GM18502 (cell line): ENCODE data around the gene GJB4.
"Not testable (repeated sequence)": the region's sequence is repeated elsewhere in the genome, so short reads cannot be mapped to it uniquely, and the experiment has no call there.

Experiments used
- ATAC-seq: cut with Tn5 transposase; IDR thresholded peaks from one replicate; pipeline ENCODE4 v1.9.1; 2021; ENCODE audit warnings: mild to moderate bottlenecking; ENCODE audit not compliant: unreplicated experiment, poor library complexity

Gene GJB4

DNA sequence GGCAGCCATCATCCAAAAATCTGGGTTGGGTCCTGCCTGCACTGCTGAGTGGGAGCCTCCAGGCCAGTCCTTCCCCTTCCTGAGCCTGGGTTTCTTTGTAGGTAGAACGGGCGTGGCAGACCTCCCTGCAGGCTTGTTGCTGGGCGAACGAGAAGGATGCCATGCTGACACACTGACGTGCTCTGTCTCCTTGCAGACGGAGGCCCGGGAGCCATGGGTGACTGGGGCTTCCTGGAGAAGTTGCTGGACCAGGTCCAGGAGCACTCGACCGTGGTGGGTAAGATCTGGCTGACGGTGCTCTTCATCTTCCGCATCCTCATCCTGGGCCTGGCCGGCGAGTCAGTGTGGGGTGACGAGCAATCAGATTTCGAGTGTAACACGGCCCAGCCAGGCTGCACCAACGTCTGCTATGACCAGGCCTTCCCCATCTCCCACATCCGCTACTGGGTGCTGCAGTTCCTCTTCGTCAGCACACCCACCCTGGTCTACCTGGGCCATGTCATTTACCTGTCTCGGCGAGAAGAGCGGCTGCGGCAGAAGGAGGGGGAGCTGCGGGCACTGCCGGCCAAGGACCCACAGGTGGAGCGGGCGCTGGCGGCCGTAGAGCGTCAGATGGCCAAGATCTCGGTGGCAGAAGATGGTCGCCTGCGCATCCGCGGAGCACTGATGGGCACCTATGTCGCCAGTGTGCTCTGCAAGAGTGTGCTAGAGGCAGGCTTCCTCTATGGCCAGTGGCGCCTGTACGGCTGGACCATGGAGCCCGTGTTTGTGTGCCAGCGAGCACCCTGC lies 34.7 kb downstream of the GJB4 start:
- ATAC-seq, result no peak

DNA sequence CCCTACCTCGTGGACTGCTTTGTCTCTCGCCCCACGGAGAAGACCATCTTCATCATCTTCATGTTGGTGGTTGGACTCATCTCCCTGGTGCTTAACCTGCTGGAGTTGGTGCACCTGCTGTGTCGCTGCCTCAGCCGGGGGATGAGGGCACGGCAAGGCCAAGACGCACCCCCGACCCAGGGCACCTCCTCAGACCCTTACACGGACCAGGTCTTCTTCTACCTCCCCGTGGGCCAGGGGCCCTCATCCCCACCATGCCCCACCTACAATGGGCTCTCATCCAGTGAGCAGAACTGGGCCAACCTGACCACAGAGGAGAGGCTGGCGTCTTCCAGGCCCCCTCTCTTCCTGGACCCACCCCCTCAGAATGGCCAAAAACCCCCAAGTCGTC lies 35.2 kb downstream of the GJB4 start:
- no peak for ATAC-seq

DNA sequence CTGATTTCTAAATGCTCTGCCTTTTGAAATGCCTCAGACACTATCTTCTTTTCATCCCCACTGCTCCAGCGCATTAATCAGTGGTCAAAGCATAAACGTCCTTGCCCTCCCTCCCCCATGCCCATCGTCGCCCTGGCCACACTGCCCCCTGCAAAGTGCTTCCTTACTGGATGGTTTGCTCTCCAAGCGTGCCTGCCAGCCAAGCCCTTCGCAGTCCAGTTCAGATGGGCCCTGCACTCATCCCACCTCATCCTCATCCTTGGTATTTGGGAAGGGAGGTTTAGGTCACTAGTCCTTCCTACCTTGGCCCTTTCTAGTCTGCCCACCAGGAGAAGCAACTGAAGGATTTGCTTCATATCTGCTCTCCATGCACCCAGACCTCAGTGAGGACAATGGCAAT lies 36.4 kb downstream of the GJB4 start:
- no peak for ATAC-seq

DNA sequence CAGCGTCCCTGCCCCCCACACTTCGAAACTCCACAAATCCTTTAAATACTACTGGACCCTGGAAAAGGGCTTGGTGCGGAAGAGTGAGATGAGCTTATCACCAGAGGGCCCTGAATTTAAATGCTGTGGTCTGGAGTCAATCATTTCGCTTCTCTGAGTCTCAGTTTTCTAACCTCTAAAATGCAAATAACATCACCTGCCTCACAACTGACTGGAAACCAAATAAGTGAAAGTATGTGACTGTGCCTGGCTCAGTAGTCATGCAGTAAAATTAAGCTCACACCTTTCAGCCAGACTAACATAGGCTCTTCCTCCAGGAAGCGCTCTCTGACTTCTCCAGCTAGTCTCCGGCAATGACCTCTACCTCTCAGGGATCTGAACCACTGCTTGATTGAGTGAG lies 37.5 kb downstream of the GJB4 start:
- no peak for ATAC-seq

DNA sequence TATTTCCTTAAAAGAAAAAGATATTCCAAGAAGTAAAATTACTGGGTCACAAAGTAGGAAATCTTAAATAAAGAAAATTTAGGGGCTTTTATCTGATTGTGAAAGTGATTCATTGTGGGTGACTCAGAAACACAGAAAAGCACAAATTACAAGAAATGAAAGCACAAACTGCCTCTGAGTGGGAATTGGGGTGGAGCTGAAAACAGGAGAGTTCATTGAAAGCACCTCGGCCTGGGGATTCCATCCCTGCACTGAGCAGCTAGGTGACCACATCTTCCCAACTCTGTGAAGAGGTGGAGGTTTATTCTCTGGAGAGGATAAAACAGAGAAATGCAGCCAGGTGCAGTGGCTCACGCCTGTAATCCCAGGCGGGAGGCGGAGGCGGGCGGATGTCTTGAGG lies 40.7 kb downstream of the GJB4 start:
- no peak for ATAC-seq

DNA sequence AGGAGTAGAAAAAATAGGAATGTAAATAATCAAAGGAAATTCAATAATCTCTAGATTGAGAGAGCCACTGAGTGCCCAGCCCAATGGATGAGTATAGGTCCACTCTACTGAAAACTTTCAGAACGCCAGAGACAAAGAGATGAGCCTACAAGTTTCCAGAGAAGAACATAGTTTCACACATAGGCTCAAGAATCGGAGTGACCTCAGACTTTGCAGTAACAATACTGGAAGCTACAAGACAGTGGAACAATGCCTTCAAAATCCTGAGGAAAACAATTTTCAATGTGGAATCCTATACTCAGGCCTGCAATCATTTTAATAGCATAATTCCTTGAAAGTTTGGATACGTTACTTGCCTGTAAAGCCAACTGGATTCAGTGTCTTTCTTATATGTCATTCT lies 44.2 kb downstream of the GJB4 start:
- no peak for ATAC-seq

DNA sequence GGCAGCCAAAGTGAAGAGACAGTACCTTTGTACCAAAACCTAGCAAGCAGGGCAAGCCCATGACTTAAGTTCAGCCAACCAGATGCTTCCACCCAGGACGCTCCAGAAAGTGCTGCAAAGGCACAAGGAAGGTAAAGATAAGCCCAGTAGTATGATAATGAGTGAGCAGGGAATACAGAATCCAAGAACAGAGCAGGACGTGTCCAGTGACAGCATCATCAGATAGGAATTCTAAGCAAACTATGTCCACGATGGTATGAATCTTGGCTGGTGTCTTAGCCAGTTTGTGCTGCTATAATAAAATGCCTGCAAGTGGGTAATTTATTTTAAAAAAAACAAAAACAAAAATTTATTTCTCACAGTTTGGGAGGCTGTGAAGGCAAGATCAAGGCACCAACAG lies 46.9 kb downstream of the GJB4 start:
- no peak for ATAC-seq

DNA sequence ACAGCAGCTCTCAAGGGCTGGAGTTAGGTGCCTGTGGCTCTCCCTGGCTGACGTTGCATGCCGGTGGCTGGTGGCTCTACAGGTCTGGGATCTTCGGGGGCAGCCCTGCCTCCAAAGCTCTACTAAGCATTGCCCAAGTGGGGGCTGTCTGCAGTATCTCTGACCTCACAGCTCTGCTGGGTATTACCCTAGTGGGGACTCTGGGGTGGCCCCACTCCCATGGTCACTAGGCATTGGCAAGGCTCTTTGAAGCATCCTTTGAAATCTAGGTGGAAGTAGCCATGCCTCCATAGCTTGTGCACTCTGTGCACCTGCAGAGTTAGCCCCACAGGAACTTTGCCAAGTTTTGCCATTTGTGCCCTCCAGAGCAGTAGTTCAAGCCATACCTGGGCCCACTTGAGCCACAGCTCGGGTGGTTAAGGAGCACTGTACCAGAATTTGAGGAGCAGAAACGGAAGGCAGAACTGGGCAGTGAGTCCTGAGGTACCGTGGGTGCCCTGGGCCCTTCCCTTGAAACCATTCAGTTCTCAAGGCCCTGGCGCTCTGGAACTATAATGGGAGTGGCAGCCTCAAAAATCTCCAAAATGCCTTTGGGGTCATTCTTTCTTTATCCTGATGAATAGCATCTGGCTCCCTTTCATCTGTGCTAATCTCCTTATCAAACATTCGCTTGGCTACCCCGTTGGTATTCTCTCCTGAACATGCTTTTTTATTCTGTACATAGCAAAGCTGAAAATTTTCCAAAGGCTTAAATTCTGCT lies 48.7 kb downstream of the GJB4 start:
- ATAC-seq, result no peak

DNA sequence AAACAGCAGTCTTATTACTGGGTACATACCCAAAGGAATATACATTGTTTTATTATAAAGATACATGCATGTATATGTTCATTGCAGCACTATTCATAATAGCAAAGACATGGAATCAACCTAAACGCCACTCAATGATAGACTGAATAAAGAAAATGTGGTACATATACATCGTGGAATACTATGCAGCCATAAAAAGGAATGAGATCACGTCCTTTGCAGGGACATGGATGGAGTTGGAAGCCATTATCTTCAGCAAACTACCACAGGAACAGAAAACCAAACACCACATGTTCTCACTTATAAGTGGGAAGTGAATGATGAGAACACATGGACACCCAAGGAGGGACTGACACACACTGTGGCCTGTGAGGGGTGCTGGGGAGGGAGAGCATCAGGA lies 51.2 kb downstream of the GJB4 start:
- not testable (repeated sequence) for ATAC-seq
